NCI-H146 (cell line): ENCODE data around the gene SARDH.

ENCODE experiments used
- DNase-seq: peaks from one replicate; lab custom pipeline; 2025; lab: John Stamatoyannopoulos, UW

SARDH gene

GRCh38 chr9:133703591-133704399 lies 34.4 kb downstream of the SARDH start:
- DNase-seq, result peak; percentile 62

GRCh38 chr9:133702798-133703590 lies 35.2 kb downstream of the SARDH start:
- no peak for DNase-seq

- DNase-seq, result no peak
Measured at GRCh38 chr9:133701981-133702797, 36.0 kb downstream of the SARDH start.

- DNase-seq, result no peak
Measured at GRCh38 chr9:133701321-133701980, 36.7 kb downstream of the SARDH start.

GRCh38 chr9:133700819-133701320 lies 37.3 kb downstream of the SARDH start:
- no peak for DNase-seq

GRCh38 chr9:133699546-133699945 lies 38.6 kb downstream of the SARDH start:
- DNase-seq, result no peak

GRCh38 chr9:133696071-133696472 lies 42.1 kb downstream of the SARDH start:
- DNase-seq, result no peak

GRCh38 chr9:133694686-133695085 lies 43.5 kb downstream of the SARDH start:
- DNase-seq, result no peak

- no peak for DNase-seq
Measured at GRCh38 chr9:133693703-133694529, 44.2 kb downstream of the SARDH start.

GRCh38 chr9:133693116-133693515 lies 45.0 kb downstream of the SARDH start:
- no peak for DNase-seq

GRCh38 chr9:133692364-133692985 lies 45.7 kb downstream of the SARDH start:
- DNase-seq, result no peak

- DNase-seq, result peak; percentile 23
Measured at GRCh38 chr9:133691626-133692363, 46.4 kb downstream of the SARDH start.

- DNase-seq, result no peak
Measured at GRCh38 chr9:133691191-133691590, 47.0 kb downstream of the SARDH start.

- DNase-seq, result no peak
Measured at GRCh38 chr9:133690081-133690561, 48.0 kb downstream of the SARDH start.

GRCh38 chr9:133689151-133689763 lies 48.9 kb downstream of the SARDH start:
- no peak for DNase-seq

- no peak for DNase-seq
Measured at GRCh38 chr9:133687856-133688761, 50.0 kb downstream of the SARDH start.

GRCh38 chr9:133686642-133687575 lies 51.2 kb downstream of the SARDH start:
- DNase-seq, result no peak
